IMR-90 (cell line): Measurements from ENCODE around the gene SQSTM1. TPM values are rescaled to one million over a fixed set of nuclear protein-coding genes. Genes with fewer than 3 reads are reported as not detected.

Experiments
- ATAC-seq: fragments of 200-7000 bp; cut with Tn5 transposase; 2 replicates; pipeline ENCODE4 v1.9.1; 2020; ENCODE audit warnings: low read depth, mild to moderate bottlenecking, moderate library complexity
- BruUV-seq: library from RNA; stranded (reverse); fragments of 400-500 nt; replicated peaks from 2 replicates; lab custom pipeline; 2021; lab: Mats Ljungman, UMichigan
- CTCF ChIA-PET: fragments of 300-600 bp; formaldehyde crosslinking; extraction: SDS; loops from one replicate; lab custom pipeline; 2021; ENCODE audit warnings: antibody characterized with exemption; lab: Yijun Ruan, JAX
- POLR2A ChIA-PET: fragments of 300-600 bp; sonication (Branson Sonifier 250); formaldehyde crosslinking; loops from one replicate; lab custom pipeline; 2022; ENCODE audit warnings: antibody characterized with exemption; ENCODE audit not compliant: unreplicated experiment; lab: Charles Lee
- DNase-seq: peaks from one replicate; pipeline ENCODE4 v3.0.0; 2013
- H2AFZ ChIP-seq: replicated peaks from 2 replicates; pipeline ENCODE3; 2013; ENCODE audit warnings: low read length, mild to moderate bottlenecking; ENCODE audit not compliant: poor library complexity
- H2AK5ac ChIP-seq: 2 replicates; pipeline ENCODE4 v1.6.1; 2013; ENCODE audit warnings: low read depth, low read length, inconsistent platforms
- H2AK9ac ChIP-seq: replicated peaks from 2 replicates; pipeline ENCODE3; 2013; ENCODE audit warnings: mild to moderate bottlenecking, low read depth, low read length, moderate library complexity; ENCODE audit not compliant: poor library complexity
- H2BK120ac ChIP-seq: 2 replicates; pipeline ENCODE4 v1.6.1; 2013; ENCODE audit warnings: low read depth, low read length, inconsistent platforms
- H2BK15ac ChIP-seq: 3 replicates; pipeline ENCODE4 v1.6.1; 2013; ENCODE audit warnings: low read depth, low read length, inconsistent platforms
- H2BK20ac ChIP-seq: 2 replicates; pipeline ENCODE4 v1.6.1; 2013; ENCODE audit warnings: low read depth, mild to moderate bottlenecking, inconsistent platforms, low read length, moderate library complexity
- H2BK5ac ChIP-seq: 2 replicates; pipeline ENCODE4 v1.6.1; 2013; ENCODE audit warnings: mild to moderate bottlenecking, low read depth, low read length, inconsistent platforms; ENCODE audit not compliant: poor library complexity, severe bottlenecking
- H3K14ac ChIP-seq: replicated peaks from 2 replicates; pipeline ENCODE4 v1.6.1; 2013; ENCODE audit warnings: low read depth, low read length, inconsistent platforms
- H3K18ac ChIP-seq: 2 replicates; pipeline ENCODE4 v1.6.1; 2013; ENCODE audit warnings: low read depth, low read length, control low read depth
- H3K23ac ChIP-seq: 2 replicates; pipeline ENCODE4 v1.6.1; 2013; ENCODE audit warnings: low read depth, low read length, inconsistent platforms
- H3K27ac ChIP-seq: 2 replicates; pipeline ENCODE4 v1.5.1; 2013; ENCODE audit warnings: mild to moderate bottlenecking, control low read depth, low read length; ENCODE audit not compliant: insufficient read depth
- H3K27me3 ChIP-seq: 2 replicates; pipeline ENCODE4 v1.6.1; 2013; ENCODE audit warnings: low read length; ENCODE audit not compliant: control insufficient read depth, insufficient read depth
- H3K36me3 ChIP-seq: 2 replicates; pipeline ENCODE4 v1.6.1; 2013; ENCODE audit warnings: low read length, mixed read lengths; ENCODE audit not compliant: control insufficient read depth, insufficient read depth
- H3K4ac ChIP-seq: 2 replicates; pipeline ENCODE4 v1.6.1; 2013; ENCODE audit warnings: low read depth, low read length, inconsistent platforms
- H3K4me1 ChIP-seq: 2 replicates; pipeline ENCODE4 v1.6.1; 2013; ENCODE audit warnings: low read length, mixed read lengths; ENCODE audit not compliant: control insufficient read depth, insufficient read depth
- H3K4me2 ChIP-seq: 2 replicates; pipeline ENCODE4 v1.6.1; 2013; ENCODE audit warnings: low read depth, mild to moderate bottlenecking, control low read depth, low read length, moderate library complexity
- H3K4me3 ChIP-seq: 2 replicates; pipeline ENCODE4 v1.5.1; 2013; ENCODE audit warnings: low read depth, mild to moderate bottlenecking, control low read depth, low read length, moderate library complexity; ENCODE audit not compliant: insufficient read depth
- H3K56ac ChIP-seq: 2 replicates; pipeline ENCODE4 v1.6.1; 2013; ENCODE audit warnings: low read length, inconsistent platforms; ENCODE audit not compliant: insufficient read depth; ENCODE audit errors: extremely low read depth
- H3K79me1 ChIP-seq, 2 experiments: 2 replicates each; pipeline ENCODE4 v1.6.1; 2013; ENCODE audit warnings: low read length in 2 of 2, inconsistent platforms in 1 of 2, low read depth in 1 of 2
- H3K9ac ChIP-seq: 2 replicates; pipeline ENCODE4 v1.6.1; 2013; ENCODE audit warnings: low read depth, low read length, control low read depth
- H3K9me1 ChIP-seq: 2 replicates; pipeline ENCODE4 v1.6.1; 2013; ENCODE audit warnings: low read length, inconsistent platforms; ENCODE audit not compliant: insufficient read depth
- H3K9me3 ChIP-seq: 2 replicates; pipeline ENCODE4 v1.6.1; 2013; ENCODE audit warnings: low read length; ENCODE audit not compliant: control insufficient read depth, insufficient read depth
- H4K20me1 ChIP-seq: 2 replicates; pipeline ENCODE4 v1.6.1; 2013; ENCODE audit warnings: low read length, inconsistent platforms; ENCODE audit not compliant: insufficient read depth
- H4K5ac ChIP-seq: 2 replicates; pipeline ENCODE4 v1.6.1; 2013; ENCODE audit warnings: mild to moderate bottlenecking, low read depth, low read length, control low read depth
- H4K8ac ChIP-seq, 2 experiments: 2 replicates each; pipeline ENCODE4 v1.6.1; 2013; ENCODE audit warnings: low read depth in 2 of 2, low read length in 2 of 2, control low read depth in 1 of 2, inconsistent platforms in 1 of 2
- H4K91ac ChIP-seq: 2 replicates; pipeline ENCODE4 v1.6.1; 2013; ENCODE audit warnings: low read depth, low read length, inconsistent platforms; ENCODE audit not compliant: insufficient read depth
- BHLHE40 ChIP-seq: fragments of 150-350 bp; IDR thresholded peaks from 2 replicates; pipeline ENCODE4 v1.6.1; 2016; ENCODE audit warnings: mild to moderate bottlenecking, low read depth, low read length
- CEBPB ChIP-seq: IDR thresholded peaks from 2 replicates; pipeline ENCODE4 v1.6.1; 2012; ENCODE audit warnings: low read depth, low read length, improper control_type of control experiment
- MAFK ChIP-seq: IDR thresholded peaks from 2 replicates; pipeline ENCODE4 v1.6.1; 2012; ENCODE audit warnings: low read depth, low read length, improper control_type of control experiment
- MAZ ChIP-seq: IDR thresholded peaks from 2 replicates; pipeline ENCODE4 v1.6.1; 2012; ENCODE audit warnings: low read depth, mild to moderate bottlenecking, low read length, improper control_type of control experiment, moderate library complexity, borderline replicate concordance
- MXI1 ChIP-seq: IDR thresholded peaks from 2 replicates; pipeline ENCODE4 v1.6.1; 2012; ENCODE audit warnings: low read depth, mild to moderate bottlenecking, low read length, moderate library complexity, borderline replicate concordance
- WGBS, 2 experiments: methylation state at CpG; one replicate each; pipeline versions ENCODE4 v1.1.5 to v1.1.7; 2013; ENCODE audit warnings: missing lambda C conversion rate in 2 of 2; ENCODE audit not compliant: insufficient read length in 1 of 2; ENCODE audit errors: extremely low coverage in 2 of 2; 5-methylcytosine and 5-hydroxymethylcytosine counted together
- dilution Hi-C: fragments of 300-500 bp; cut with HindIII; formaldehyde crosslinking; loops from one replicate; pipeline ENCODE4 v1.14.3; 2018; ENCODE audit warnings: low sequenced_read_pairs; ENCODE audit not compliant: unreplicated experiment
- in situ Hi-C: fragments of 300-500 bp; cut with MboI; formaldehyde crosslinking; loops from 3 replicates; pipeline ENCODE4 v1.14.3; 2019; ENCODE audit warnings: low sequenced_read_pairs, inconsistent platforms, mixed read lengths
- intact Hi-C: fragments of 100-400 bp; cut with micrococcal nuclease; formaldehyde crosslinking; loops from 2 replicates; pipeline ENCODE4 v1.10.0; 2022
- polyA plus RNA-seq, 3 experiments: library from polyadenylated mRNA; depleted of rRNA; stranded (reverse); fragments of >200 nt; gene quantifications; 2 replicates each; pipeline ENCODE4 v1.2.3, GENCODE V29; 2012; ENCODE audit warnings: low replicate concordance in 1 of 3
- total RNA-seq: library from RNA; depleted of rRNA; stranded (reverse); fragments of >200 nt; gene quantifications from 2 replicates; pipeline ENCODE4 v1.2.3, GENCODE V29; 2012
- TF ChIP-seq, protein P1 (sequence below): fragments of 150-350 bp; IDR thresholded peaks from 2 replicates; pipeline ENCODE4 v1.6.1; 2017; ENCODE audit warnings: mild to moderate bottlenecking, antibody characterized with exemption, low read length, low read depth
- TF ChIP-seq, protein P2 (sequence below): fragments of 150-350 bp; IDR thresholded peaks from 2 replicates; pipeline ENCODE4 v1.6.1; 2016; ENCODE audit warnings: low read depth, mild to moderate bottlenecking, low read length, moderate library complexity, borderline replicate concordance

SQSTM1 gene
- total and polyA plus RNA-seq, 2 of the 4 experiments (the other 2 are of a cell fraction) = 152 to 184 TPM

DNA sequence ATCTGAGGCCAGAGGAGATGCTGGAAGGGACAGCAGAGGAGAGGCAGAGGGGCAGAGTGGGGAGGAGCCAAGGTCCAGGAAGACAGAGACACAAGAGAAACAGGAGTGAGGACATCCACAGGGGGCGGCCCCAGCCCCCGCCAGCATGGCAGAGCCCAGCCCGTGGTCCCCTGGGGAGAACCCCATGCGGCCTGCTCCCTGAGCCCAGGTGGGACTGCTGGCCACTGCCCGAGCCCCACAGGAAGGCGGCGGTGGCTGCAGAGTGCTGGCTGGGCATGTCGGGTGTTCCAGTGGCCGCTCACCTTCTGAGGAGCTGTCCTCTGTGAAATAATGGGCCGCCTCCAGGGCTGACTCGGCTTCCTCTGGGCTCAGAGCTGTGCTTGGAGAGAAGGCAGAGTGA is 46.8 kb downstream of the SQSTM1 start:
- Histone ChIP-seq H3K4me2 (no peak overlapping the region), H3K36me3 (peaks cover 74% of the 10 kb centered on the region), H4K5ac (no peak overlapping the region), H2AK5ac (no peak overlapping the region), H3K4ac (no peak overlapping the region), H3K14ac (no peak overlapping the region), H2BK5ac (no peak overlapping the region), H4K8ac (no peak overlapping the region), H3K56ac (no peak overlapping the region), H3K9ac (no peak overlapping the region), H3K4me3 (no peak overlapping the region), H3K9me1 (peaks cover 4% of the 10 kb centered on the region; the same call in 1 of the 2 replicates), H4K20me1 (no peaks in the 10 kb centered on the region), H3K4me1 (no peaks in the 10 kb centered on the region), H2BK20ac (no peak overlapping the region), H3K27ac (no peak overlapping the region), H3K27me3 (no peaks in the 10 kb centered on the region), H3K9me3 (peaks cover under 1% of the 10 kb centered on the region; the same call in 1 of the 2 replicates), H3K79me1 (no peaks in the 10 kb centered on the region; a peak in 1 of 4 replicates), H3K23ac (no peak overlapping the region), H2AFZ (no peak overlapping the region), H3K18ac (no peak overlapping the region), H2BK15ac (no peak overlapping the region), H2BK120ac (no peak overlapping the region), H2AK9ac (no peak overlapping the region), H4K91ac (no peak overlapping the region)
- ATAC-seq (no peak), DNase-seq (no peak)
- in situ Hi-C loops = no loop called here
- intact Hi-C loops = no loop called here
- WGBS, 2 experiments = 87% methylated on average over 4 of the region's 11 CpGs; no CpG with 5 or more reads in 1 of the 2 experiments
- no peak for TF ChIP-seq MXI1
- TF ChIP-seq, protein P1, sequence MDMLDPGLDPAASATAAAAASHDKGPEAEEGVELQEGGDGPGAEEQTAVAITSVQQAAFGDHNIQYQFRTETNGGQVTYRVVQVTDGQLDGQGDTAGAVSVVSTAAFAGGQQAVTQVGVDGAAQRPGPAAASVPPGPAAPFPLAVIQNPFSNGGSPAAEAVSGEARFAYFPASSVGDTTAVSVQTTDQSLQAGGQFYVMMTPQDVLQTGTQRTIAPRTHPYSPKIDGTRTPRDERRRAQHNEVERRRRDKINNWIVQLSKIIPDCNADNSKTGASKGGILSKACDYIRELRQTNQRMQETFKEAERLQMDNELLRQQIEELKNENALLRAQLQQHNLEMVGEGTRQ = no peak
- no peak for TF ChIP-seq BHLHE40
- TF ChIP-seq MAFK = no peak
- no peak for TF ChIP-seq CEBPB
- TF ChIP-seq, protein P2, sequence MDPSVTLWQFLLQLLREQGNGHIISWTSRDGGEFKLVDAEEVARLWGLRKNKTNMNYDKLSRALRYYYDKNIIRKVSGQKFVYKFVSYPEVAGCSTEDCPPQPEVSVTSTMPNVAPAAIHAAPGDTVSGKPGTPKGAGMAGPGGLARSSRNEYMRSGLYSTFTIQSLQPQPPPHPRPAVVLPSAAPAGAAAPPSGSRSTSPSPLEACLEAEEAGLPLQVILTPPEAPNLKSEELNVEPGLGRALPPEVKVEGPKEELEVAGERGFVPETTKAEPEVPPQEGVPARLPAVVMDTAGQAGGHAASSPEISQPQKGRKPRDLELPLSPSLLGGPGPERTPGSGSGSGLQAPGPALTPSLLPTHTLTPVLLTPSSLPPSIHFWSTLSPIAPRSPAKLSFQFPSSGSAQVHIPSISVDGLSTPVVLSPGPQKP = no peak
- no peak for TF ChIP-seq MAZ
- ChIA-PET CTCF (no interaction called here), POLR2A (no interaction called here)
- dilution Hi-C loops = no loop called here
- no TSS peak for BruUV-seq
